IPS-15b (cell line): ENCODE measurements around the gene KANSL1.
"Not testable (repeated sequence)": the region's sequence is repeated elsewhere in the genome, so short reads cannot be mapped to it uniquely, and the experiment has no call there.

Experiments used
- H3K27me3 ChIP-seq: one replicate; pipeline ENCODE4 v1.6.1; 2013; ENCODE audit warnings: low read length; ENCODE audit not compliant: control insufficient read depth, insufficient read depth
- H3K36me3 ChIP-seq: one replicate; pipeline ENCODE4 v1.6.1; 2013; ENCODE audit warnings: low read length; ENCODE audit not compliant: control insufficient read depth, insufficient read depth
- H3K4me1 ChIP-seq: one replicate; pipeline ENCODE4 v1.6.1; 2013; ENCODE audit warnings: mild to moderate bottlenecking, low read length; ENCODE audit not compliant: control insufficient read depth, insufficient read depth
- H3K4me3 ChIP-seq: one replicate; pipeline ENCODE4 v1.5.1; 2013; ENCODE audit warnings: low read depth, low read length
- H3K9ac ChIP-seq: one replicate; pipeline ENCODE4 v1.6.1; 2013; ENCODE audit warnings: low read depth, mild to moderate bottlenecking, low read length
- H3K9me3 ChIP-seq: one replicate; pipeline ENCODE4 v1.6.1; 2013; ENCODE audit warnings: mild to moderate bottlenecking, low read length; ENCODE audit not compliant: control insufficient read depth, insufficient read depth

KANSL1 gene

GRCh38 chr17:46027048-46027975 is 165.9 kb downstream of the KANSL1 start:
- H3K9me3 ChIP-seq = no peaks in the 10 kb centered on the region
- no peak overlapping the region for H3K9ac ChIP-seq
- H3K4me1 ChIP-seq = peaks cover 16% of the 10 kb centered on the region
- H3K36me3 ChIP-seq = peaks cover 20% of the 10 kb centered on the region
- no peaks in the 10 kb centered on the region for H3K27me3 ChIP-seq
- H3K4me3 ChIP-seq = no peak overlapping the region

GRCh38 chr17:46026166-46027047 is 166.8 kb downstream of the KANSL1 start:
- H3K4me1 ChIP-seq = peaks cover 16% of the 10 kb centered on the region
- no peak overlapping the region for H3K4me3 ChIP-seq
- peaks cover 18% of the 10 kb centered on the region for H3K36me3 ChIP-seq
- H3K9me3 ChIP-seq = no peaks in the 10 kb centered on the region
- no peaks in the 10 kb centered on the region for H3K27me3 ChIP-seq
- H3K9ac ChIP-seq = no peak overlapping the region

GRCh38 chr17:46025510-46026165 is 167.6 kb downstream of the KANSL1 start:
- Histone ChIP-seq H3K9me3 (no peaks in the 10 kb centered on the region), H3K27me3 (no peaks in the 10 kb centered on the region), H3K4me3 (no peak overlapping the region), H3K36me3 (peaks cover 11% of the 10 kb centered on the region), H3K9ac (no peak overlapping the region), H3K4me1 (peaks cover 16% of the 10 kb centered on the region)

DNA sequence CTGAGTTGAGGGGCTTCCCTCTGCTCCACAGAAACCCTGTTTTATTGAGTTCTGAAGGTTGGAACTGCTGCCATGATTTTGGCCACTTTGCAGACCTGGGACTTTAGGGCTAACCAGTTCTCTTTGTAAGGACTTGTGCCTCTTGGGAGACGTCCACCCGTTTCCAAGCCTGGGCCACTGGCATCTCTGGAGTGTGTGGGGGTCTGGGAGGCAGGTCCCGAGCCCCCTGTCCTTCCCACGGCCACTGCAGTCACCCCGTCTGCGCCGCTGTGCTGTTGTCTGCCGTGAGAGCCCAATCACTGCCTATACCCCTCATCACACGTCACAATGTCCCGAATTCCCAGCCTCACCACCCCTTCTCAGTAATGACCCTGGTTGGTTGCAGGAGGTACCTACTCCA is 168.2 kb downstream of the KANSL1 start:
- Histone ChIP-seq H3K36me3 (peaks cover 8% of the 10 kb centered on the region), H3K4me3 (no peak overlapping the region), H3K4me1 (peaks cover 16% of the 10 kb centered on the region), H3K9me3 (no peaks in the 10 kb centered on the region), H3K27me3 (no peaks in the 10 kb centered on the region), H3K9ac (no peak overlapping the region)

- Histone ChIP-seq H3K36me3 (peaks cover 8% of the 10 kb centered on the region), H3K4me1 (peaks cover 16% of the 10 kb centered on the region), H3K9ac (no peak overlapping the region), H3K9me3 (no peaks in the 10 kb centered on the region), H3K4me3 (no peak overlapping the region), H3K27me3 (no peaks in the 10 kb centered on the region)
Measured at GRCh38 chr17:46024590-46024989, 168.6 kb downstream of the KANSL1 start.

- Histone ChIP-seq H3K4me1 (peaks cover 16% of the 10 kb centered on the region), H3K4me3 (no peak overlapping the region), H3K9me3 (no peaks in the 10 kb centered on the region), H3K9ac (no peak overlapping the region), H3K27me3 (no peaks in the 10 kb centered on the region), H3K36me3 (peaks cover 8% of the 10 kb centered on the region)
Measured at GRCh38 chr17:46023783-46024388, 169.3 kb downstream of the KANSL1 start.

DNA sequence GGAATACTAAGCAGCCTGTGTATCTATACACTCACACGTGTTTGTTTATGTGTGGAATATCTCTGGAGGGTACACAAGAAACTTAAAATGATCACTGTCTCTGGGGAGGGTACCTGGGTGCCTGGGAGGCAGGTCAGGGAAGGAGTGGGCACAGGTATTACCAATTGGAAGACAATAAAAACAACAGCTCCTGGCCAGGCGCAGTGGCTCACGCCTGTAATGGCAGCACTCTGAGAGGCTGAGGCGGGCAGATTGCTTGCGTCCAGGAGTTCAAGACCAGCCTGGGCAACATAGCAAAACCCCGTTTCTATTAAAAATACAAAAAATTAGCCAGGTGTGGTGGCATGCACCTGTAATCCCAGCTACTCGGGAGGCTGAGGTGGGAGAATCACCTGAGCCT is 169.9 kb downstream of the KANSL1 start:
- H3K4me3 ChIP-seq, H3K9me3 ChIP-seq, H3K36me3 ChIP-seq, H3K9ac ChIP-seq, H3K27me3 ChIP-seq: not testable (repeated sequence)
- peaks cover 16% of the 10 kb centered on the region for H3K4me1 ChIP-seq

DNA sequence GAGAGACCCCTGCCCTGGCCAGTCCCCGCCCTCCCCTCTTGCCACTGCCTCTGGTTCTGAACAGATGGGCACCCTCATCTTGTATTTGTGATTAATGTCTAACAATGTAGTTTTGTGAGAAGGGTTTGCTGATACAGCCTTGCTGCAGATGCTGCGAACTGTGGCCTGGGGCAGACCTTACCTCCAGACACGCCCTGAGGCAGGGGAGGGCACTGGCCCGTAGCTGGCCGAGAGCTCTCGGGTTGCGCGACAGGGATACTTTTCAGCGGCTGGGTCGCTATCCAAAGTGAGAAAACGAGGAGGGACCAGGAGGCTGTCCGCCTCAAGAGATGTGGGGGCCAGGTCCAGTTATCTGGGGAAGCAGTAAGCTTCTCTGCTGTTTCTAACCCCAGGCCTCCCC is 172.2 kb downstream of the KANSL1 start:
- Histone ChIP-seq H3K9ac (no peak overlapping the region), H3K4me1 (no peaks in the 10 kb centered on the region), H3K9me3 (no peaks in the 10 kb centered on the region), H3K36me3 (peaks cover 5% of the 10 kb centered on the region), H3K4me3 (no peak overlapping the region), H3K27me3 (no peaks in the 10 kb centered on the region)

DNA sequence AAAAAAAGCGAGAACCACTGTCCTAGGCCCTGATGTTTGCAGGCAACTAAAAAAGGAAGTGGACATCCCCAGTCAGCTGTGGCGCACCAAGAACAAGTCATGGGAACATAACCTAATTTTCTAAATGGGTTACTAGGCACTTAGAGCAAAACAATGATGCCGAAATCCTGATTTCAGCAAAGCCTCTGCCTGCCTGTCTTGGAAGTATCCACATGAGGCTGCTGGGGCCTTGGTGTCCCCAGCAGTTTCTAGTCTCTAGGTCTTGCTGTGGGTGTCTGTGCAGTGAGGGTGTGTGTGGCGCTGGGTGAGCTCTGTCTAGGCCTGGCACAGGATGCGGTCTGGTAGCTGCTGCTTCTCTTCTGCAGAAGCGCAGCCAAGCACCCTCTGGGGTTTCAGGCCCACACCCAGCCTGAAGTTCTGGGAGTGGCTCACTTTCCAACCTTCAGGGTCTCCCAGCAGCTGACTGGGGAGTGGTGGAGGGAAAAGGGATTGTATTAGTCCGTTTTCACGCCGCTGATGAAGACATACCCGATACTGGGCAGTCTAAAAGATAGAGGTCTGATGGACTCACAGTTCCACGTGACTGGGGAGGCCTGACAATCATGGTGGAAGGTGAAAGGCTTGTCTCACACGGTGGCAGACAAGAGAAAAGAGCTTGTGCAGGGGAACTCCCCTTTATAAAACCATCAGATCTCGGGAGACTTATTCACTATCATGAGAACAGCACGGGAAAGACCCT is 173.0 kb downstream of the KANSL1 start:
- Histone ChIP-seq H3K36me3 (peaks cover 3% of the 10 kb centered on the region), H3K9me3 (no peaks in the 10 kb centered on the region), H3K4me3 (no peak overlapping the region), H3K9ac (no peak overlapping the region), H3K27me3 (no peaks in the 10 kb centered on the region), H3K4me1 (no peaks in the 10 kb centered on the region)

- H3K4me1 ChIP-seq, H3K36me3 ChIP-seq, H3K9me3 ChIP-seq: not testable (repeated sequence)
Measured at GRCh38 chr17:46019408-46019925, 173.8 kb downstream of the KANSL1 start.

More at GRCh38 chr17:46019408-46019925, 173.8 kb downstream of the KANSL1 start:
- not testable (repeated sequence) for H3K27me3 ChIP-seq, H3K4me3 ChIP-seq, H3K9ac ChIP-seq
